ENCODE data around the gene COL18A1. TPM values are rescaled to one million over a fixed set of nuclear protein-coding genes. Genes with fewer than 3 reads are reported as not detected.
"Not testable (repeated sequence)": the region's sequence is repeated elsewhere in the genome, so short reads cannot be mapped to it uniquely, and the experiment has no call there.

Gene COL18A1
- total RNA-seq, 1 donor from 2014 or later = 15.4 TPM

DNA sequence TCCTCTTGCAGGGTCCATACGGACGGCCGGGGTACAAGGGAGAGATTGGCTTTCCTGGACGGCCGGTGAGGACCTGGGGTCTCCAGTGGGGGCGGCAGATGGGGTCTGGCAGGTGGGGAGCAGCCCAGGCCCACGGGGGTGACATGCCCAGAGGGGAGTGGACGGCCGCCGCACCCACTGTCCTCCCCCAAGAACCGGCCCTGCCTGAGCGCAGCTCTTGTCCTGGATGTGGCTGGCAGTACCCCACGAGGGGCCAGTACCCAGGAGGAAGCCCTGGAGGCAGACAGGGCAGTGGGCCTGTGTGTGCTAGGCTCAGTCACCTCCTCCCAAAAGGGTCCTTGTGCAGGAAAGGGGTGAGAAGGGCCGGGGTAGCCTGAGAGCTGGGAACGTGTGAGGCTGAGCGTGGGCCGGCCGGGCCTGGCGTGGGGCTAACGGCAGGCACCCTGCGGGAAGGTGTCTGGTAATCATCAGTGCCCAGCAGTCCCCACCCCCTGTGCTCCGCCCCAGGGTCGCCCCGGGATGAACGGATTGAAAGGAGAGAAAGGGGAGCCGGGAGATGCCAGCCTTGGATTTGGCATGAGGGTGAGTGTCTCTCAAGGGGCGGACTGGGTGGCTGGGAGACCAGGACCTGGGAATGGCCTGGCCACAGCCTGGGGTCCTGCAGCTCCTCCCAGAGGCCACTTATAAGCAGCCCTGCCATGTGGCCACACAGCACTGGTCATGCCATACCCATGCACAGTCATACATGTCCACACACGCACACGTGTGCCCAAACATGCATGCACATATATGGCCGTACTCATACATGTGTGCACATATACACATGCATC, 90.1 kb downstream of the COL18A1 start:
- no peak for DNase-seq

DNA sequence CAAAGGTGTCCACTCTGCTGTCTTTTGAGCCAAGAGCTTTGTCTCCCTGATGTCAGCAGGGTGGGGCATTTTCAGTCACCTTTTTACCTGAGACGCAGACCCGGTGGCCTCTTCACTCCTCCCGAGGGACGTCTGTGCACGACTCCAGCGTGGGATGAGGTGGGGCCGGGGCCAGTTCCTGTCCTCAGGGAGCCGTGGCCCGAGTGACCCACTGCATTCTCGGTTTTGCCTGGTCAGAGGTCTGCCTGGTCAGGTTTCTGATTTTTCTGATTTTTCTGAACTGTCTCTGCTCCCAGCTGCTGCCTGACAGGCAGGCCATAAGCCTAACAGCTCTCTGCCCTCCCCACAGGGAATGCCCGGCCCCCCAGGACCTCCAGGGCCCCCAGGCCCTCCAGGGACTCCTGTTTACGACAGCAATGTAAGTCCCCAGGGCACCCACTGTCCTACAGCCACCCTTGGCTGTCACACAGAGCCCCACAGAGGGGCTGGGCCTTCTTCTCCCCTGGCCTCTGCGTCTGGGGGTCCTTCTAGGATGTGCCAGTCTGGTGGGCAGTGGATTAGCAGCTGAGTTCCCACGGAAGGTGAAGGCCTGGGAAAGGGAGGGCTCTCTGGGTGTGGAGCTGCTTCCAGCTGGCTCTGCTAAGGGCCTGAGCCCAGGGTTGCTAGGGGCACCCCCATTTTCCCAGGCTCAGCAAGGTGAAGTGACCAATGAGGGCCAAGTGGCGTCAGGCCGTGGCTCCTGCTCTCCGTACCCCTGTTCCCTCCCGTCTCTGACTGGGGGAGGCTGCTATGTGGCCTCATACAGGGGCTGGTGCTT, 91.4 kb downstream of the COL18A1 start:
- DNase-seq = no peak

DNA sequence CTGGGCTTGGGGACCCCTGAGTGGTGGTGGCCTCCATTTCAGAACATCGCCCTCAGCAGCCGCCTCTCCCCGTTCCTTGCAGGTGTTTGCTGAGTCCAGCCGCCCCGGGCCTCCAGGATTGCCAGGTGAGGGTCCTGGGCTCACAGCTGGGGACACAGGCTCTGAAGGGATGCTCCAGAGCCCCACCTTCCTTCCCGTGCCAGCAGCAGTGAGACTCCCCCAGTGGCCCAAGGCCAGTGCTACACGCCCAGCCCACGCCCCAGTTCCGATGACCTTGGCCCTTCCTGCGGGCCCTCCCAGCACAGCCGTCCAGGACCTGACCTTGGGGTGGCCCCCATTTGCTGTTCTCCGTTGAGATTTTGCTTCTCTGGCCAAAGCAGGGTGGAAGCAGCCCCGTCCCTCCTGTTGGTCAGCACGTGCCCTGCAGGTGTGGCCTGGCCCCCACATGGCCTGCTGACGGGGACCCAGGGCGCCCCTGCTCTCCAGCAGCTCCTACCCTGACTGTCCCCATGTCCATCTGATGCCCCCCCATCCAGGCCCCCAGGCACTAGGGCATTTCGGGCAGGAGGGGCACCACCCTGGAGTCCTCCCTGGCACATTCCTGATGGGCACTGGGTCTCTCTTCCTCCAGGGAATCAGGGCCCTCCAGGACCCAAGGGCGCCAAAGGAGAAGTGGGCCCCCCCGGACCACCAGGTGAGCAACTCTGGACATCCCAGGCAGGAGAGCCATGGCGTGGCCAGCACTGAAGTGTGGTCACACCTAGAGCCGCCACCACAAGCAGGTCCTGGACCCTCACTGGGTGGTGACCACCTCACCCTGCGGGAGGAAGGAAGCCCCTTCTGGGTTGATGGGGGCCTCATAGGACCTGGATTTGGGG, 92.2 kb downstream of the COL18A1 start:
- no peak for DNase-seq

DNA sequence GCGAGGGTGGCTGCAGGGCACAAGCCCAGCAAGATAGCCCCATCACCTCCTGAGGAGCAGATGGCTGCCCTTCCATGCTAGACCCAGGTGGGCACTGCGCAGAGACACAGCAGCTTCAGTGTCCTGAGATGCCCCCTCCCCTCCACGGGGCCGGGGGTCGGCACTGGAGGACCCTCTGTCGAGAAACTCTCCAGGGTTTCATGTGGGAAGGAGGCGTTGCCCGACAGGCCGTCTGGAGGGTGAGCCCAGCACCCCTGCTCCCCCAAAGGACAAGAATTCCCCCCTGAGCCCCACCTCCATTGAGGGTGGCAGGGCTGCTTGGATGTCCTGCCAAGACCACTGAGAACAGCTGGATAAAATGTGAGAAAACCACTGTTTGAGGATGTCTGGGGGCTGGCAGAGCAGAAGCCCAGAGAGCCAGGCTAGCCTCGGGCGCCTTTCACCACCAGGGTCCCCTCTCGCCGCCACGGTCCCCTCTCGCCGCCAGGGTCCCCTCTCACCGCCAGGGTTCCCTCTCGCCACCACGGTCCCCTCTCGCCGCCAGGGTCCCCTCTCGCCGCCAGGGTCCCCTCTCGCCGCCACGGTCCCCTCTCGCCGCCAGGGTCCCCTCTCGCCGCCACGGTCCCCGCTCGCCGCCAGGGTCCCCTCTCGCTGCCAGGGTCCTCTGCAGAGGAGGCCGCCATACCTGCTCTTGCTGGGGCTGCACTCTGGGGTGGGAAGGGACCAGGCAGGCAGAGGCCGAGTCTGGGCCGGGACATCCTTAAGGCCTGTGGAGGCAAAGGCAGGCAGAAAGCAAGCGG, 93.1 kb downstream of the COL18A1 start:
- DNase-seq = no peak

DNA sequence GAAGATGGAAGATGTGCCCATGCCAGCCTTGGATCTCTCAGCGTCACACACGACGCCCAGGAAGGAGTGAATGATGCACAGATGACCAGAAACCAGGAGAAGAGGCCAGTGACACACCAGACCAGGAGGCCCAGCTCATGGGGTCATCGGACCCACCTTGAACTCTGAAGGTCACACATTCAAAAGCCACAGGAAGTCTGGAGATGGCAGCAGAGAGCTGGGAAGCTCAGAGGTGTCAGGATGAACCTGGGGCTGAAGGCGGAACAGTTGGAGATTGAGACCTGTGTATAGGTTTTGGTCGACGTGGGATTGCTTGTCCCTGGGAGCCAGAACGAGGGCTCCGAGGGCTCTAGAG, 93.7 kb downstream of the COL18A1 start:
- no peak for DNase-seq

DNA sequence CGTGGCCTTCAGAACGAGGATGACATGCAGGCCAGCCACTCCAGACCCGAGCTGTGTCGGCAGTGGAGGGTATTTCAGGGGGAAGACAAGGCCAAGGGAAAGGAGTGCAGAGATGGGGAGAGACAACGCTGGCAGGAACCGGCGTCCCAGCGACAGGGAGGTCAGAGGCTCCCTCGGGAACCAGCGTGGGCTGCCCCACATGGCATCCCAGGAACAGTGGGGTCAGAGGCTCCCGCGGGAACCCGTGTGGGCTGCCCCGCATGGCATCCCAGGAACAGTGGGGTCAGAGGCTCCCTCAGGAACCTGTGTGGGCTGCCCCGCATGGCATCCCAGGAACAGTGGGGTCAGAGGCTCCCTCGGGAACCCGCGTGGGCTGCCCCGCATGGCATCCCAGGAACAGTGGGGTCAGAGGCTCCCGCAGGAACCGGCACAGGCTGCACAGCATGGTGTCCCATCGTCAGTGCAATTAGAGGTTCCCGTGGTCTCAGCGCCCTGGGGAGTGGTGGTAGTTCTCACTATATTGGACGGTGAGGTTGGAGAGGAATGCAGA, 94.3 kb downstream of the COL18A1 start:
- DNase-seq = no peak

DNA sequence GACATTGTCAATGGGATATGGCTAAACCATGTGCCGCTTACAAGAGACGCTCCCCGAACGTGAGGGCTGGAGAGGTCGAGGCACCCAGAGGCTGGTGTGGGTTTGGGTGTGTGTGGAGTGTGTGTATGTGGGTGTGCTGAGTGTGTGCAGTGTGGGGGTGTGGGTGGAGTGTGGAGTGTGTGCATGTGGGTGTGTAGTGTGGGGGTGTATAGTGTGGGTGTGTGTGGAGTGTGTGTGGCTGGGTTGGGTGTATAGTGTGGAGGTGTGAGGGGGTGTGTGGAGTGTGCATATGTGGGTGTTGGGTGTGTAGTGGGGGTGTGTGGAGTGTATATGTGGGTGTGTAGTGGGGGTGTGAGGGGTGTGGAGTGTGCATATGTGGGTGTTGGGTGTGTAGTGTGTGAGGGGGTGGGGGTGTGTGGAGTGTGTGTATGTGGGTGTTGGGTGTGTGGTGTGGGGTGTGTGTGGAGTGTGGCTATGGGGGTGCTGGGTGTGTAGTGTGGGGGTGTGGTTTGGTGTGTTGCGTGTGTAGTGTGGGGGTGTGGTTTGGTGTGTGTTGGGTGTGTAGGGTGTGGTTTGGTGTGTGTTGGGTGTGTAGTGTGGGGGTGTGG, 95.1 kb downstream of the COL18A1 start:
- no peak for DNase-seq

DNA sequence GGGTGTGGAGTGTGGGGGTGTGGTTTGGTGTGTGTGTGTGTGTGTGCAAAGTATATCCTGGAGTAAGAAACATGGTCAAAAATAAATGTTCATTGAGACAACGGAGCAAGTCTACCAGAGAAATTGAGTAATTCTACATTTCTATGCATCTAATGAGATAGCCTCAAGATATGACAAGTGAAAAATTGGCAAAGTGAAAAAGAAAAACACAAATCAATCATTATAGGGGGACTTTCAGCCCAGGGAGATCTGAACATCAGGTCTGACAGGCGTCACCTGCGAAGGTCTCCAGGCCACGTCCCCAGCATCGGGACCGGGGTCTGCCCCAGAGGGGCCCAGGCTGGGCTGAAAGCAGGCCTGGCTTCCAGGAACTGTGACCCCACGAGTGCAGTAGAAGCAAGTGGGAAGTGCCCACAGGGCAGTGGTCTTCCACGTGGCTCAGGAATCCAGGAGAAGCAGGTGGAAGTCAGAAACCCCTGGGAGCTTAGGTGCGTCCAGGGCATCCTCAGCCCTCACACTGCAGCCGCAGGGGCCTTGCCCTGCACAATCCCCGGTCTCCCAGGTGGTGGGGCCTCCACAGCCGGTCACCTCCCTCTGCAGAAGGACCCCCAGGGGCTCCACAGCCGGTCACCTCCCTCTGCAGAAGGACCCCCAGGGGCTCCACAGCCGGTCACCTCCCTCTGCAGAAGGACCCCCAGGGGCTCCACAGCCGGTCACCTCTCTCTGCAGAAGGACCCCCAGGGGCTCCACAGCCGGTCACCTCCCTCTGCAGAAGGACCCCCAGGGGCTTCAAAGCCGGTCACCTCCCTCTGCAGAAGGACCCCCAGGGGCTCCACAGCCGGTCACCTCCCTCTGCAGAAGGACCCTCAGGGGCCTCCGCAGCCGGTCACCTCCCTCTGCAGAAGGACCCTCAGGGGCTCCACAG, 96.4 kb downstream of the COL18A1 start:
- not testable (repeated sequence) for DNase-seq

DNA sequence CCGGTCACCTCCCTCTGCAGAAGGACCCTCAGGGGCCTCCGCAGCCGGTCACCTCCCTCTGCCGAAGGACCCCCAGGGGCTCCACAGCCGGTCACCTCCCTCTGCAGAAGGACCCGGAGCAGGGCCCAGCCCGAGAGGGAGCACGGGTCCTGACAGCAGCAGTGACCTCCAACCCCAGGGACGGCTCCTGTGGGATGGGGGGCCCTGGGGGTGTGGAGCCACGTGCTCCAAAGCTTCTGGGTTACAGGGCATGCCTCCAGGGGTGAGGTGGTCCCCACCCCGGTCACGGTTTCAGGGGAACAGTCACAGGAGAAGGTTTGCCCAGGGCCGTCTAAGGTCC, 97.0 kb downstream of the COL18A1 start:
- no peak for DNase-seq

DNA sequence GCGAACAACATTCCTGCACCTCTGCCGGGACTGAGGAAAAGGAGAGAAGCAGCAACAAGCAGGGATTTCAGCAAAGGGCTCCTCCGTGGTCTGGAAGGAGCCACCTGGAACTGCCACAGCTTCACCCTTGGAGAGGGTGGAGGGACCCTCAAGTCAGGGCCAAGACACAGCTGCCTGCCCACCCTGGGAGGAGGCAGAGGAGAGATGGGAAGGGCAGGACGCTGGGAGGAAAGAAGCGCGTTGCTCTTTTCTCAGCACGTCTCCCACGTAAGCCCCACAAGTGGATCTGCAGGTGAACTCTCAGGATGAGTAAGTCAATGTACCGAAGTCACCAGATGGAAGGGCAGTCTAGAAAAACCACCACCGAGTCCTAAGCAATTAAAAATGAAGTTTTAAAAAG, 97.6 kb downstream of the COL18A1 start:
- DNase-seq = no peak

DNA sequence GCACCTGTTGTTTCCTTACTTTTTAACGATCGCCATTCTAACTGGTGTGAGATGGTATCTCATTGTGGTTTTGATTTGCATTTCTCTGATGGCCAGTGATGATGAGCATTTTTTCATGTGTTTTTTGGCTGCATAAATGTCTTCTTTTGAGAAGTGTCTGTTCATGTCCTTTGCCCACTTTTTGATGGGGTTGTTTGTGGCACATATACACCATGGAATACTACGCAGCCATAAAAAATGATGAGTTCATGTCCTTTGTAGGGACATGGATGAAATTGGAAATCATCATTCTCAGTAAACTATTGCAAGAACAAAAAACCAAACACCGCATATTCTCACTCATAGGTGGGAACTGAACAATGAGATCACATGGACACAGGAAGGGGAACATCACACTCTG, 98.3 kb downstream of the COL18A1 start:
- not testable (repeated sequence) for DNase-seq

DNA sequence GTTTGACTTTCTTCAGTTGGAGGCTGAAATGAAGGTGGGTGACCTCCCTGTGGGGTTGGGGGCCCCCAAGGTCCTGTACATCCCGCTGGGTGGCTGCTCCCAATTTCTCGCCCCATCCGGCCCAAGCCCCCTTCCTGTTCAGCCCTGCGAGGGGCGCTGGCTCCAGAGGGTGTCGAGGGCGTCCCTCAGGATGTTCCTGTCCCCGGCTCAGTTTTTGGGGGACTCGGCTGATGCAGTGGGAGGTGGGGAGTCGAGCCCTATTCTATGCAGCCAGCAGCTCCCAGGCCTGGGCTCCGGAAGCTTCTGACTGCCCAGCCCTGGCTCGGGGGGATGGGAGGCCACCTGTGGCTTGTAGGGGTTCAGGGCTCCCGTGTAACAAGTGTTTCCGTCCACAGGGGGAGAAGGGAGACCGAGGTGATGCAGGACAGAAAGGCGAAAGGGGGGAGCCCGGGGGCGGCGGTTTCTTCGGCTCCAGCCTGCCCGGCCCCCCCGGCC, 99.1 kb downstream of the COL18A1 start:
- DNase-seq = no peak

DNA sequence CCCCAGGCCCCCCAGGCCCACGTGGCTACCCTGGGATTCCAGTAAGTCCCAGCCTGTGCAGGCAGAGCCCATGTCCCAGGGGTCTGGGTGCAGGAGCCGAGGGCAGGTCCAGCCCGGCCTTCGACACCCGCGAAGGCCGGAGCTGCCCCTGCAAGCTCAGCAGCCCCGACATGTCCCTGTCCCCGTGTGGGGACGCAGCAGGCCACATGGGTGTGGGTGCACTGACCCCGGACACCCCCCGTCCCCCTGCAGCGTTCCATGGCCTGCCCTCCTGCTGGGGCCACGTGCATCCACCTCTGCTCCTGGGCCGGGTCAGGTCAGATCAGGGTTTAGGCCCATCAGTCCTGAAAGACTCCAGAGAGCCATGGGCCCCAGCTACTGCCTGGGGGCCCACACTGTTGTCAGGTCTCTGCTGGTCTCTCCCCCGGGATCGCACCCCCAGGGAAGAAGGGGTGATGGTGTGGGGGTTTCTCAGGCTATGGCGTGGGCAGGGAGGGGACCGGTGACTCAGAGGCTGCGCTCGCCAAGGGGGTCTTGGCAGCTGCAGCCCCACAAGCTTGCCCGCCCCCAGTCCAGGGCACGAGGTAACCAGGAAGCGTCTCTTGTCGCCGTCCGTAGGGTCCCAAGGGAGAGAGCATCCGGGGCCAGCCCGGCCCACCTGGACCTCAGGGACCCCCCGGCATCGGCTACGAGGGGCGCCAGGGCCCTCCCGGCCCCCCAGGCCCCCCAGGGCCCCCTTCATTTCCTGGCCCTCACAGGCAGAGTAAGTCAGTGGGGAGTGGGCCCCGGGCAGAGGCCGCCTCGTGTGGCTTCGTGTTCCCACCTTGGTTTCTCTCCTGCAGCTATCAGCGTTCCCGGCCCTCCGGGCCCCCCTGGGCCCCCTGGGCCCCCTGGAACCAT, 99.8 kb downstream of the COL18A1 start:
- DNase-seq = no peak

DNA sequence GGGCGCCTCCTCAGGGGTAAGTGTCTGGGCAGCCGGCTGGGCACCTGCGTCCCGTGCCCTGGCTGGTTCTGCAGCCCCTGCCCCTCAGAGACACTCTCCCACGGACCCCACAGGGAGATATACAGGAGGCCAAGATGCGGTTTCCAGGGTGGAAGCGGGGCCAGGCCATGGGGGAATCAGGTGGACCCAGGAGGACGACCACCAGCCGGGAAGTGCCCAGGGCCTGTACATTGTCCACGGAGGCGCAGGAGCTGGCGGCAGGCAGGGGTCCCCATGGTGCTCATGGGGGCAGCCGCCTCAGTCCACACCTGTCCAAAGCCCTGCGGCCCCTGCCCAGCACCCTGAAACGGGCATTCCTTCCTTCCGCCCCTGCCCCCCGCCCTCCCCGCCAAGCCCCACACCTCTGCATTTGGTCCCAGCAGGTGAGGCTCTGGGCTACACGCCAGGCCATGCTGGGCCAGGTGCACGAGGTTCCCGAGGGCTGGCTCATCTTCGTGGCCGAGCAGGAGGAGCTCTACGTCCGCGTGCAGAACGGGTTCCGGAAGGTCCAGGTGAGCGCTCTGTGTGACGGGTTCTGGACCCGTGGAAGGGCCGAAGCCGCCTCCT, 100.6 kb downstream of the COL18A1 start:
- no peak for DNase-seq

DNA sequence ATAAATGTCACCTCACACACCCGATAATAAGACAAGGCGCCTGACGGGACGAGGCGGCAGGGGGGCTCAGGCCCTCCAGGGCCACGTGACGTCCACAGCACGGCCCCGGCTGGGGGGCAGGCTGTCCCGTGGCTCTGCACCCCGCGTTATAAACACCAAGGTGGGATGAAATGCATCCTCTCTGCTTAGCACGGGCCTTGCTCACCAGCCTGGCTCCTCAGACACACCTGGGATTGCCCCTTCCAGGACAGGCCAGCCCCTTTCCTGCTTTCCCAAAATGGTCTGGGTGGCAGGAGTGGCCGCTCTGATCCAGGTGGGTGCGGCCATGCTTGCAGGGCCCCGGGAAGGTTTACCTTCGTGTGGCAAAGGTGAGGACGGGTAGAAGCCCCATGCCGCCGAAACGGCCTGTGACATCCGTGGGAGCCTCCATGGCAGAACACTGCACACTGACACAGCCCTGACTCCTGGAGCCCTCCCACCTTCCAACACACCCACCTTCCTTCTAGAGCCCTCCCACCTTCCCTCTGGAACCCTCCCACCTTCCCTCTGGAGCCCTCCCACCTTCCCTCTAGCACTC, 101.4 kb downstream of the COL18A1 start:
- DNase-seq = no peak

DNA sequence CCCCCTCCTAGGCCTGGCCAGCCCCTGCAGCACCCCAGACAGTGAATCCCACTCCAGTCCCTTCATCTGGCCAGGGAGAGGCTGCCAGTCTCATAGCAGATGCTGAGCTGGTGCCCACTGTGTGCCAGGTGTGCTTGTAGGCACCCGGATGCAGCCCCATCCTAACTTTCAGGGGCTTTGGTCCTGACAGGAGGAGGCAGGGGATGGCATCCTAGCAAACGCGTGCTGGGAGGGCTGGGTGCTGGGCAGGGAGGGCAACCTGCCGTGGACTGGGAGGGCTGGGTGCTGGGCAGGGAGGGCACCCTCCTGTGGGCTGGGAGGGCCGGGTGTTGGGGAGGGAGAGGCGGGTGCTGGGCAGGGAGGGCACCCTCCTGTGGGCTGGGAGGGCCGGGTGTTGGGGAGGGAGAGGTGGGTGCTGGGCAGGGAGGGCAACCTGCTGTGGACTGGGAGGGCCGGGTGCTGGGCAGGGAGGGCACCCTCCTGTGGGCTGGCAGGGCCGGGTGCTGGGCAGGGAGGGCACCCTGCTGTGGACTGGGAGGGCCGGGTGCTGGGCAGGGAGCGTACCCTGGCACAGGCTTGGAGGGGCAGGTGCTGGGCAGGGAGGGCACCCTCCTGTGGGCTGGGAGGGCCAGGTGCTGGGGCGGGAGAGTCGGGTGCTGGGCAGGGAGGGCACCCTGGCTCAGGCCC, 102.0 kb downstream of the COL18A1 start:
- DNase-seq = no peak

DNA sequence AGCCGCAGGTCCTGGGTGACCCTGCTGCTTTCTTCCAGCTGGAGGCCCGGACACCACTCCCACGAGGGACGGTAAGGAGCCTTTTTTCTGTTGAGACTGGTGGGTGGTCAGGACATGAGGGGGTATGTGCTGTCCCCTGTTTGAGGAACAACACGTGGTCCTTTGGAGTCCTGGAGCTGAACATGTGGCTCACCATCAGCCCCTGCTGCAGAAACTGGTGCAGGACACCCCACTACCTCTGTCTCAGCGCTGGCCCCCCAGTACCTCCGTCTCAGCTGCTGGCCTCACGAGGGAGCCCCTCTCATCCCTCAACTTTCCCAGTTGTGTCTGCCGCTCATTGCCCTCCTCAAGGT, 102.5 kb downstream of the COL18A1 start:
- no peak for DNase-seq
